CD14-positive monocyte (primary cell): ENCODE measurements around the gene DNAJB5. TPM values are rescaled to one million over a fixed set of nuclear protein-coding genes. Genes with fewer than 3 reads are reported as not detected.
A peak's percentile ranks its signal among the peaks of the same experiment; 100 is the strongest.

ENCODE experiments used
- DNase-seq, 3 donors: peaks; one replicate each; pipeline ENCODE4 v3.0.0-alpha.2; 2011 to 2022
- H2AFZ ChIP-seq: 2 replicates; pipeline ENCODE4 v1.6.0; 2012; ENCODE audit warnings: mild to moderate bottlenecking, low read depth, low read length, inconsistent platforms; ENCODE audit not compliant: insufficient read depth, poor library complexity, severe bottlenecking
- H3K27ac ChIP-seq, 2 donors: 1 replicate in 1 of 2; 2 replicates in 1 of 2; pipeline ENCODE4 v1.5.1; 2012 to 2013; ENCODE audit warnings: low read length in 2 of 2, control low read depth in 1 of 2, inconsistent platforms in 1 of 2, low read depth in 1 of 2, mild to moderate bottlenecking in 1 of 2
- H3K27me3 ChIP-seq, 2 donors: one replicate each; pipeline versions ENCODE4 v1.6.0 to v1.6.1; 2011 to 2013; ENCODE audit warnings: low read length in 2 of 2; ENCODE audit not compliant: control insufficient read depth in 2 of 2, insufficient read depth in 2 of 2
- H3K36me3 ChIP-seq, 2 donors: replicated peaks in 1 of 2; 1 replicate in 1 of 2; 2 replicates in 1 of 2; pipeline versions ENCODE4 v1.5.1 to v1.6.1; 2012 to 2013; ENCODE audit warnings: low read length in 2 of 2, control low read depth in 1 of 2, inconsistent platforms in 1 of 2, mild to moderate bottlenecking in 1 of 2; ENCODE audit not compliant: insufficient read depth in 2 of 2, control insufficient read depth in 1 of 2
- H3K4me1 ChIP-seq, 2 donors: 1 replicate in 1 of 2; 2 replicates in 1 of 2; pipeline versions ENCODE4 v1.5.1 to v1.6.1; 2012 to 2013; ENCODE audit warnings: low read length in 2 of 2, control low read depth in 1 of 2, inconsistent platforms in 1 of 2, mild to moderate bottlenecking in 1 of 2, moderate library complexity in 1 of 2; ENCODE audit not compliant: insufficient read depth in 2 of 2, control insufficient read depth in 1 of 2
- H3K4me2 ChIP-seq: replicated peaks from 2 replicates; pipeline ENCODE3; 2012; ENCODE audit warnings: low read length, moderate library complexity, mild to moderate bottlenecking; ENCODE audit not compliant: poor library complexity, severe bottlenecking; ENCODE audit errors: extremely low read depth
- H3K4me3 ChIP-seq, 3 experiments: fragments of 200-600 bp in 1 of 3; sonication (generic) in 1 of 3; replicated peaks in 1 of 3; 1 replicate in 2 of 3; 2 replicates in 1 of 3; pipeline ENCODE4 v1.5.1; 2011 to 2013; ENCODE audit warnings: low read length in 3 of 3, mild to moderate bottlenecking in 3 of 3, control low read depth in 2 of 3, low read depth in 2 of 3, inconsistent platforms in 1 of 3, moderate library complexity in 1 of 3
- H3K79me2 ChIP-seq: 2 replicates; pipeline ENCODE4 v1.6.0; 2012; ENCODE audit warnings: mild to moderate bottlenecking, control low read depth, inconsistent platforms, low read length, moderate library complexity; ENCODE audit not compliant: insufficient read depth
- H3K9ac ChIP-seq: 2 replicates; pipeline ENCODE4 v1.6.0; 2017; ENCODE audit warnings: low read length, mild to moderate bottlenecking; ENCODE audit not compliant: insufficient read depth, poor library complexity, severe bottlenecking
- H3K9me3 ChIP-seq, 2 donors: replicated peaks in 1 of 2; 1 replicate in 1 of 2; 2 replicates in 1 of 2; pipeline versions ENCODE4 v1.5.1 to v1.6.1; 2012 to 2013; ENCODE audit warnings: low read length in 2 of 2, control low read depth in 1 of 2; ENCODE audit not compliant: control insufficient read depth in 1 of 2, insufficient read depth in 1 of 2
- H4K20me1 ChIP-seq: 2 replicates; pipeline ENCODE4 v1.6.0; 2012; ENCODE audit warnings: mild to moderate bottlenecking, low read length, control low read depth, moderate library complexity; ENCODE audit not compliant: insufficient read depth
- H3K27ac Mint-ChIP-seq, 7 donors: one replicate each; pipeline ENCODE4 v1.8.0; 2020; ENCODE audit warnings: mild to moderate bottlenecking in 7 of 7, mixed read lengths in 7 of 7, moderate library complexity in 6 of 7, inconsistent platforms in 2 of 7
- H3K27me3 Mint-ChIP-seq, 3 donors: one replicate each; pipeline ENCODE4 v1.8.0; 2021 to 2022; ENCODE audit warnings: low read depth in 3 of 3, mild to moderate bottlenecking in 3 of 3, mixed read lengths in 3 of 3, moderate library complexity in 3 of 3, inconsistent platforms in 1 of 3
- H3K36me3 Mint-ChIP-seq, 2 donors: one replicate each; pipeline ENCODE4 v1.8.0; 2020; ENCODE audit warnings: mixed read lengths in 2 of 2, inconsistent platforms in 1 of 2, mild to moderate bottlenecking in 1 of 2
- H3K4me1 Mint-ChIP-seq: one replicate; pipeline ENCODE4 v1.8.0; 2020; ENCODE audit warnings: mild to moderate bottlenecking, mixed read lengths
- H3K4me3 Mint-ChIP-seq, 2 donors: one replicate each; pipeline ENCODE4 v1.8.0; 2020; ENCODE audit warnings: mild to moderate bottlenecking in 2 of 2, mixed read lengths in 2 of 2, moderate library complexity in 1 of 2
- H3K9me3 Mint-ChIP-seq, 7 donors: one replicate each; pipeline ENCODE4 v1.8.0; 2020 to 2022; ENCODE audit warnings: mixed read lengths in 7 of 7, mild to moderate bottlenecking in 6 of 7, moderate library complexity in 6 of 7, inconsistent platforms in 2 of 7
- CTCF ChIP-seq: fragments of 200-600 bp; IDR thresholded peaks from one replicate; pipeline ENCODE4 v1.8.0; 2022; ENCODE audit warnings: antibody characterized with exemption, mild to moderate bottlenecking
- WGBS: methylation state at CpG from one replicate; pipeline ENCODE4 v1.1.5; 2013; ENCODE audit warnings: missing lambda C conversion rate; ENCODE audit not compliant: insufficient coverage; 5-methylcytosine and 5-hydroxymethylcytosine counted together
- intact Hi-C, 2 donors: fragments of 100-400 bp; cut with micrococcal nuclease; formaldehyde crosslinking; loops; one replicate each; pipeline versions ENCODE4 v1.15.0 to v1.15.1; 2023
- polyA plus RNA-seq, 3 donors: library from polyadenylated mRNA; depleted of rRNA in 1 of 3; unstranded in 2 of 3; stranded (reverse) in 1 of 3; fragments of 300-500 nt in 2 of 3; fragments of >200 nt in 1 of 3; fragmentation: Illumina TruSeq in 2 of 3; gene quantifications; 1 replicate in 2 of 3; 2 replicates in 1 of 3; pipeline ENCODE4 v1.2.3, GENCODE V29; 2012 to 2021

Gene DNAJB5
- polyA plus RNA-seq, 3 donors: 0.66 to 1.9 (median 0.84) TPM

GRCh38 chr9:34987160-34987901 is 2.2 kb upstream of the DNAJB5 start:
- H3K27me3 Mint-ChIP-seq: peaks cover 8 to 28% (median 24%) of the 10 kb centered on the region in 3 donors
- intact Hi-C loops: loop anchor here in 1 of 2 donors (10.0 kb wide), 2 partner anchors 87 to 323 kb away; partner anchors contain the start of genes CCL27, FANCG and VCP
- H3K9me3 Mint-ChIP-seq: peaks cover 0 to 4% (median 0%) of the 10 kb centered on the region in 7 donors
- 98% methylated on average over 5 of the region's 7 CpGs for WGBS
- peaks cover 76% of the 10 kb centered on the region for H3K4me1 Mint-ChIP-seq
- H3K36me3 Mint-ChIP-seq: peaks cover 0 to 5% of the 10 kb centered on the region in 2 donors
- Histone ChIP-seq H3K4me2 (no peak overlapping the region), H3K9me3 (no peaks in the 10 kb centered on the region), H3K9ac (no peak overlapping the region), H3K36me3 (no peaks in the 10 kb centered on the region), H4K20me1 (no peaks in the 10 kb centered on the region), H3K79me2 (no peaks in the 10 kb centered on the region), H3K4me3 (no peak overlapping the region), H3K4me1 (peaks cover 65 to 78% of the 10 kb centered on the region in 2 donors), H2AFZ (no peak overlapping the region), H3K27ac (peak overlapping the region; percentile 7 to 74), H3K27me3 (peaks cover 0 to 10% of the 10 kb centered on the region in 2 donors)
- DNase-seq: peak; percentile 45 to 79 (median 63)
- peak overlapping the region; percentile 2 to 57 for H3K4me3 Mint-ChIP-seq
- peak overlapping the region; percentile 52 to 97 (median 91) for H3K27ac Mint-ChIP-seq
- no peak for TF ChIP-seq CTCF

GRCh38 chr9:34988218-34989002 is 1.1 kb upstream of the DNAJB5 start:
- Histone ChIP-seq H3K79me2 (no peaks in the 10 kb centered on the region), H3K4me2 (peak overlapping the region; percentile 97), H3K9me3 (no peaks in the 10 kb centered on the region), H3K9ac (peak overlapping the region; percentile 45), H3K36me3 (no peaks in the 10 kb centered on the region), H3K4me1 (peaks cover 54 to 68% of the 10 kb centered on the region in 2 donors), H3K27ac (peak overlapping the region in 1 of 2 donors; percentile 83), H3K27me3 (peaks cover 0 to 10% of the 10 kb centered on the region in 2 donors), H2AFZ (peak overlapping the region; percentile 92), H3K4me3 (peak overlapping the region; percentile 59 to 86 (median 80)), H4K20me1 (no peaks in the 10 kb centered on the region)
- DNase-seq: peak in 1 of 3 donors; percentile 43
- H3K9me3 Mint-ChIP-seq: peaks cover 0 to 4% (median 0%) of the 10 kb centered on the region in 7 donors
- intact Hi-C loops: loop anchor here (2.0 to 10.0 kb wide), 3 partner anchors 86 to 324 kb away; partner anchors contain the start of genes ATOSB (in 1 of the 2), CCL27 (in 1 of the 2), FANCG (in 1 of the 2) and VCP (in 1 of the 2)
- 47% methylated on average over 16 of the region's 25 CpGs for WGBS
- TF ChIP-seq CTCF: no peak
- H3K4me1 Mint-ChIP-seq: peaks cover 73% of the 10 kb centered on the region
- H3K27me3 Mint-ChIP-seq: peaks cover 8 to 28% (median 24%) of the 10 kb centered on the region in 3 donors
- H3K36me3 Mint-ChIP-seq: peaks cover 0 to 5% of the 10 kb centered on the region in 2 donors
- peak overlapping the region; percentile 79 to 97 (median 95) for H3K27ac Mint-ChIP-seq
- peak overlapping the region; percentile 92 to 96 for H3K4me3 Mint-ChIP-seq
